Measurements from ENCODE around the gene PLB1.

The PLB1 gene

DNA sequence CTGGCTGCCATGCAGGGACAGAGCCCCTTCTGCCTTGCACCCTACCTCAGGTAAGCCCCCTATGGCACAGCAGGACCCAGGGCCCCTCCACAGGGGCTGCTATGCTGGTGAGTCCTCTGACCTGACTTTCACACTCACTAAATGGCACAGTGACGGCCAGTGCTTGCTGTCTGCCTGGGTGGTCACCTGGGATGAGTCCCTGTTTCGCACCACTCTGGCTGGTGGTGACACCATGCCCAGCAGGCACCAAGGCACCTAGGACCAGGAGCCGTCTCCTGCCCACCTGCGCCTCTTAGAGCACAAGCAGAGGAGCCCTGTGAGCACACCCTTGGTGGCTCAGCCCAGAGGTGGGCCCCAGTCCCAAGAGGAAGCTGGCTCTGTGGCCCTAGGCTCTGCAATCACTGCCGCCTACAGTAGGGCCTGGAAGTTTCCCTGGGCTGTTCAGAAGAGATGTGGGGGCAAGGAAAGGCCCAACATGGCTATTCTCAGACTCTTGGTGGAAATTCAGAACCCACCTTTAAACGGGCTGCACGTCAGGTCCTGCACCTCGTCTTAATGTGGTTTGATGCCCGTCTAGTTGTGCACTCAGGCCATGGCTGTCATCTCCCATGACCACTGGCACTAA lies 96.0 kb downstream of the PLB1 start:
- no peak for DNase-seq (ENCODE audit: low spot score)

DNA sequence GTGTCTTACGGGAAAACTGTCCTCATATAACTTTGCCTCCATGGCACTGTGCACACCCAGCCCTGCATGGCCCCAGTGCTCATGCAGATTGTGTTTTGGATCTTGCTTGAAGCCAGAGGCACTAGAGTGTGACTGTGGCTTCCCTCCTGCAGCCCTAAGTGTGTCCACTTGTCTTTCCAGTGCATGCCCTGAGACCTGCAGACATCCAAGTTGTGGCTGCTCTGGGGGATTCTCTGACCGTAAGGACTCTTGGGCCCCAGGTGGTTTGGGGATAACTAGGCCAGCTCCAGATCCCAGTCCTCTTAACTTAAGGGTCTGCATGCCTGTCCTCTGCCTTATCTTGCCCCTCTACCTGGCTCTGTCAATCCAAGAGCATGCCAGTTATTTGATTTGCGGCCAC lies 96.6 kb downstream of the PLB1 start:
- DNase-seq (ENCODE audit: low spot score): no peak

- DNase-seq (ENCODE audit: low spot score): no peak
These were observed 97.4 kb downstream of the PLB1 start for GRCh38 chr2:28593160-28593755.

DNA sequence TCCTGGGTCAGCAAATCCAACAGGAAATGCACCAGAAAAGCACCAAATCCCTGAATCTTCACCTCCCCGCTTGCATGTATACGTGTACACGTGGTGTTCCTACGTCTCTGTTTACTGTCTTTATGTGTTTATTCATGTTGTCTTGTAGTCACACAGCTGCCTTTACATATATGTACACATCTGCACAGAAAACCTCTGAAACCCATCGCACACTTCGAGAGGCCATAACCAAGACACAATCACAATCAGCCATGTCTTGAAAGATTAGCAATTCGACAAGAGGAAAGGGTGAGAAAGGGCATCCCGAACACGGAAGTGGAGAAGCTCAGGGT lies 98.1 kb downstream of the PLB1 start:
- no peak for DNase-seq (ENCODE audit: low spot score)

GRCh38 chr2:28594332-28595108 lies 98.7 kb downstream of the PLB1 start:
- DNase-seq (ENCODE audit: low spot score): peak; percentile 89

- DNase-seq (ENCODE audit: low spot score): no peak
These were observed 99.5 kb downstream of the PLB1 start for GRCh38 chr2:28595323-28595722.

DNA sequence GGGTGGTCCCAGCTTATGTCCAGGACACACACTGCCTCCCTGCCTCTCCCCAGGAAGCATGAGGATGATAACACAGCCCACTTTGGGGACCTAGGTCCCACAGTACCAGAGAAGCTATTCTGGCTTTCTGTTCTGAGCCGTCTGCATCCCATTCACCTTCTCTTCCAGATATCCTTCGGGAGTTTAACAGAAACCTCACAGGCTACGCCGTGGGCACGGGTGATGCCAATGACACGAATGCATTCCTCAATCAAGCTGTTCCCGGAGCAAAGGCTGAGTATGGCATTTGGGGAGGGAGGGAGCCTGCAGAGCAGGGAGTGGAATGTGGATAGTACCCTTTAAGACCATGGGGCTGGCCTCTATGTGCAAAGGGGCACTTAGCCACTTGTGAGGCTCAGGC lies 102.6 kb downstream of the PLB1 start:
- DNase-seq (ENCODE audit: low spot score): no peak

DNA sequence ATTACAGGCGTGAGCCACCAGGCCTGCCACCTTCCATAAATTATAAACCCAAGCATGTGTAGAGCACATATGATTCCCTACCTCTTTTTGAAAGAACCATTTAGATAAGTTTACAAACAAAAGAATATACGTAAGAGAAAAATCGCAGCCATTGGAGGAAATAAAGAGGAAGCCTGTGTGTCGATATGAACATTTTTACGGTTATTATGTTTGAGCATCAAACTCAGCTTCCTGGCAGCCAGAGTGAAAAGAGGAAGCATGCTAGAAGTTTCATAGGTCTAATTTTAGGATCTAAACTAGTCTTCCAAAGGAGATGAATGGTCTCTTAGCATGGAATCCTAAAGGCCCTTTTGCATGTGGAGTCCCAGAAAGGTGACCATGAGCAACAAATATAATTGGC lies 104.3 kb downstream of the PLB1 start:
- DNase-seq (ENCODE audit: low spot score): no peak

DNA sequence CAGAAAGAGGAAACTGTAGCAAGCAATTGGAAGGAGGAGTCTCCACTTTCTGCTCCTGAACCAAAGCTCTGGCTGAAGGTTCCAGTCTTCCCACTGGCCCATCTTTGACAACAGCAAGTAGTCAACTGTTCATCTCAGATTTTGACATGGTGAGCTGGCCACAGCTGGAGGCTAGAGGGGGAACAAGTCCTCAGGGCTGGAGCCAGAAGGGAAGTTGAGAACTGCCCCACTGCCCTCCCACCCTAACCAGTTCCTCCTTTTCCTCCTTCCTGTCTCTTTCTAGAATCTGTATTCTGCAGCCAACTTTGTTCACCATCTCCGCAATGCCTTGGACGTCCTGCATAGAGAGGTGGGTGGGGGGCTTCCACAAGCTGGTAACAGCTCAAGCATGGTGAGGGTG lies 105.8 kb downstream of the PLB1 start:
- no peak for DNase-seq (ENCODE audit: low spot score)

GRCh38 chr2:28602136-28602660 lies 106.3 kb downstream of the PLB1 start:
- DNase-seq (ENCODE audit: low spot score): no peak

GRCh38 chr2:28602751-28603639 lies 107.1 kb downstream of the PLB1 start:
- DNase-seq (ENCODE audit: low spot score): no peak

- DNase-seq (ENCODE audit: low spot score): no peak
These were observed 108.0 kb downstream of the PLB1 start for GRCh38 chr2:28603821-28604220.

GRCh38 chr2:28604284-28604843 lies 108.5 kb downstream of the PLB1 start:
- DNase-seq (ENCODE audit: low spot score): no peak

DNA sequence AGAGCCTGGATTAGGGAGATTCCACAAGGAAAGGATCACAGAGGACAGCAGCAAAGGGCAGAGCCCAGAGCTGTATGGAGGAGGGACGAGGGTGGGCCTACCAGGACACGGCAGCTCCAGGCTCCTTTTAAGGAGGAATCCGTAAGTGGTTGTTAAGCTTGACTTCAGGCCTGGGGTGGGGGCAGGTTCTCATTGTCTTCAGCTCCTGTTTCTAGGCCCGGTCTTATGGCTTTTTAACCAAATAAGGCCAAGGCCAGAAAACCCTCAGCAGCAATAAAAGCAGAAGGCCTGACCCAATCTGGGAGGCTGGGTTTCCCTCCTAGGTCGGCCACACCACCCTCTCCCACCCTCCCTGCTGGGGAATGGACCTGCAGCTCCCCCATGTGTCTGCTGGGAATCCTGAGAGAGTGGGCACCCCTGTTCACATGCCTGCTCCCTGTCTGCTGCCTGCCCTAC lies 111.2 kb downstream of the PLB1 start:
- no peak for DNase-seq (ENCODE audit: low spot score)

- DNase-seq (ENCODE audit: low spot score): no peak
These were observed 112.1 kb downstream of the PLB1 start for GRCh38 chr2:28607730-28608499.

DNA sequence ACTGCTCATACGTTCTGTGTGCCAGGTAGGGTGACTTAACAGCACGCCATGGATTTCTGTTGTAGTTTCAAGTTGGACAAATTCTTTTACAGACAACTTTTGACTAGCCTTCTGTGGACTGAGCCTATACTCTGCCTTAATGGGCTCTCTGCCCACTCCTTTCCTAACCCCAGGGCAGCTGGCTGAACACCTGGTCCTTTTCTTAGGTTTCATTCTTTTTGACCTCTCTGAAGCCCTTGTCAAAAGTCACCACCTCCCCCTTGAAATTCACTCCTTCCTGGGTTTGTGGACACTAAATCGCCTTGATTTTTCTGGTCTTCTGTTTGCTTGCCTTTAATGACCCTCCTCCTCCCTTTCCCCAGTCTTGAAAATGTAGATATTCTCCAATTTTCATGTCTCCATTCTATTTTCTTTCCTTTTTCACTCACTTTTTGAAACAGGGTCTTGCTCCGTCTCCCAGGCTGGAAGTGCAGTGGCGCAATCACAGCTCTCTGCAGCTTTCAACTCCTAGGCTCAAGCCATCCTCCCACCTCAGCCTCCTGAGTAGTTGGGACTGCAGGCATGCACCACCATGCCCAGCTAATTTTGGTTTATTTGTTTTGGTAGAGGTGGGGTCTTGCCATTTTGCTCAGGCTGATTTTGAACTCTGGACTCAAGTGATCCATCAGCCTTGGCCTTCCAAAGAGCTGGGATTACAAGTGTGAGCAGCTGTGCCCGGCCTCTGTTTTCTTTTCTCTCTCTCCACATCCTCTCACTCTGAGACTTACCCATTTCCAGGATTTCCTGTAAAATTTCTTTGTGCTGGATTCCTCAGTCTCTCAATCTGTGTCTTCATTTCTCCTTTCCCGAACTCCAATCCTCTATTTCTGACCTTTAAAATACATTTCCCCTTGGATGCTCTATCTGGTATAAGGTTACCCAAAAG lies 112.9 kb downstream of the PLB1 start:
- no peak for DNase-seq (ENCODE audit: low spot score)

GRCh38 chr2:28610583-28611201 lies 114.8 kb downstream of the PLB1 start:
- DNase-seq (ENCODE audit: low spot score): peak; percentile 77

DNA sequence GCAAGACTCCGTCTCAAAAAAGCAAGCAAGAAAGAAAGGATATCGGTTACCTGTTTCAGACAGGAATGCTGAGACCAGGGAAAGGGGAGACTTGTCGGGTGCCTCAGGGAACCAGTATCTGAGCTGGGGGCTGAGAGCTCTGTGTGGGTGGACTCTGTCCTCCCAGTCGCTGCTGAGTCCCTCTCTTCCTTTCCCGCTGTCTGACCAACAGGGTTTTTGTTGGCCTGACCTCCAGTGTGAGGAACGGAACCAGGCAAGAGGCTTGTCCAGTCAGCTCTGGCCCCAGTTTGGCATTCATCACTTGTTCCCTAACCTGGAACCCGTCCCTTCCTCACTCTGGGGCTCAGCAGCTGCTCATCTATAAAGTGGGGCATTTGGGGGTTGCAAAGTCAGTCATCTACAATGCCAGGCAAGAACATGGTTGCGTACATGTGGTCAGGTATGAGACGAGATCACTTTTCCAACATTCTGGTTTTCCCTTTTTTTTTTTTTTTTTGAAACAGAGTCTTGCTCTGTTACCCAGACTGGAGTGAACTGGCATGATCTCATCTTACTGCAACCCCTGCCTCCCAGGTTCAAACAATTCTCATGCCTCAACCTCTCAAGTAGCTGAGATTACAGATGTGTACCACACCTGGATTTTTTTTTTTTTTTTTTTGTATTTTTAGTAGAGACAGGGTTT lies 116.4 kb downstream of the PLB1 start:
- DNase-seq (ENCODE audit: low spot score): no peak

GRCh38 chr2:28613186-28613585 lies 117.3 kb downstream of the PLB1 start:
- no peak for DNase-seq (ENCODE audit: low spot score)

Measured in LoVo (cell line).